GM21619 (cell line): ENCODE measurements around the gene DDX41.

ENCODE experiments used
- ATAC-seq: cut with Tn5 transposase; IDR thresholded peaks from one replicate; pipeline ENCODE4 v1.9.1; 2021; ENCODE audit not compliant: unreplicated experiment

The DDX41 gene

GRCh38 chr5:177471610-177472356 lies 45.0 kb downstream of the DDX41 start:
- no peak for ATAC-seq

- ATAC-seq = no peak
Observed at GRCh38 chr5:177470759-177471536, 45.8 kb downstream of the DDX41 start.

- no peak for ATAC-seq
Observed at GRCh38 chr5:177469750-177470525, 46.8 kb downstream of the DDX41 start.

GRCh38 chr5:177468685-177469628 lies 47.8 kb downstream of the DDX41 start:
- ATAC-seq = no peak

GRCh38 chr5:177468329-177468684 lies 48.5 kb downstream of the DDX41 start:
- no peak for ATAC-seq

- ATAC-seq = no peak
Observed at GRCh38 chr5:177467436-177467835, 49.3 kb downstream of the DDX41 start.

- ATAC-seq = no peak
Observed at GRCh38 chr5:177466861-177467260, 49.9 kb downstream of the DDX41 start.

GRCh38 chr5:177465044-177465443 lies 51.7 kb downstream of the DDX41 start:
- ATAC-seq = no peak

GRCh38 chr5:177462021-177462670 lies 54.6 kb downstream of the DDX41 start:
- ATAC-seq = no peak
